ENCODE data around the gene ZNF214.

DNA sequence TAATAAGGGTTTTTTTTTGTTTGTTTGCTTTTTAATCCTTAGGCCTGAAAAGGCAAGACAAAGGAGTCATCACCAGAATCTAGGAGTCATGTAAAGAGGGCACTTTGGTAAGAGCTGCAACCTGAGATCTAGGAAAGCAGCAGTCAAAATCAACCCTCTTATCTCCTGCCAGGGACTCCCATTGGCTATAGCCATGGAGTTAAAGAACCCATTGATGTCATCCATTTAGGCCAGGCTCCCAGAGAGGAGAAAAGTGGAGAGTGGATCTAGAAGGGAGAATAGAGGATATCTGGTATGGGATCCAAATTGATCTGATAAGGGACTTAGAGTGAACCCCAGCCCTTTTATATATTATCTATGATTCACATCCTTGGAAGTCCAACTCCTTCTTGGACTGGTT lies 58.0 kb downstream of the ZNF214 start:
- no peak for TF ChIP-seq POLR2A (IDR thresholded peaks at IDR 0.05)
- TF ChIP-seq, protein P1, sequence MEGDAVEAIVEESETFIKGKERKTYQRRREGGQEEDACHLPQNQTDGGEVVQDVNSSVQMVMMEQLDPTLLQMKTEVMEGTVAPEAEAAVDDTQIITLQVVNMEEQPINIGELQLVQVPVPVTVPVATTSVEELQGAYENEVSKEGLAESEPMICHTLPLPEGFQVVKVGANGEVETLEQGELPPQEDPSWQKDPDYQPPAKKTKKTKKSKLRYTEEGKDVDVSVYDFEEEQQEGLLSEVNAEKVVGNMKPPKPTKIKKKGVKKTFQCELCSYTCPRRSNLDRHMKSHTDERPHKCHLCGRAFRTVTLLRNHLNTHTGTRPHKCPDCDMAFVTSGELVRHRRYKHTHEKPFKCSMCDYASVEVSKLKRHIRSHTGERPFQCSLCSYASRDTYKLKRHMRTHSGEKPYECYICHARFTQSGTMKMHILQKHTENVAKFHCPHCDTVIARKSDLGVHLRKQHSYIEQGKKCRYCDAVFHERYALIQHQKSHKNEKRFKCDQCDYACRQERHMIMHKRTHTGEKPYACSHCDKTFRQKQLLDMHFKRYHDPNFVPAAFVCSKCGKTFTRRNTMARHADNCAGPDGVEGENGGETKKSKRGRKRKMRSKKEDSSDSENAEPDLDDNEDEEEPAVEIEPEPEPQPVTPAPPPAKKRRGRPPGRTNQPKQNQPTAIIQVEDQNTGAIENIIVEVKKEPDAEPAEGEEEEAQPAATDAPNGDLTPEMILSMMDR (IDR thresholded peaks at IDR 0.05) = no peak
